ENCODE results near the gene SUPT5H.
A peak's percentile ranks its signal among the peaks of the same experiment; 100 is the strongest.
"Not testable (repeated sequence)": the region's sequence is repeated elsewhere in the genome, so short reads cannot be mapped to it uniquely, and the experiment has no call there.

The SUPT5H gene

DNA sequence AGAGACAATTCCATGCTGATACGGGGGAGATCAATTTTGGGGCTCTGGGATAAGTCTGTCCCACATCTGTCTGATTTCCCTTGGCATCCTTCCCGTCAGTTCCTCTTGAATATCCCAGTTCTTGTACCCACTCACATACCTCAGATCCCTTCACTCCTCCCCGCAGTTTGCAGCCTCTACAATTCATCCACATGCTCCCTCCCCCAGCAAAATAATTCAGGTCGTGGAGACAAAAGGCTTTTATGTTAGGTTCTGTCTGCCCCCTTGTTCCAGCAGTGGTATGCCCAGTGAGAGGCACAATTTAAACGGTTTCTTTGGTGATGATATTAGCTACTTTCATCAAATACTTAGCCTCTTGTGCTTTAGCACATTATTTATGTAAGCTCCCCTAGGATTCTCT, 19.2 kb upstream of the SUPT5H start:
- DNase-seq: no peak

DNA sequence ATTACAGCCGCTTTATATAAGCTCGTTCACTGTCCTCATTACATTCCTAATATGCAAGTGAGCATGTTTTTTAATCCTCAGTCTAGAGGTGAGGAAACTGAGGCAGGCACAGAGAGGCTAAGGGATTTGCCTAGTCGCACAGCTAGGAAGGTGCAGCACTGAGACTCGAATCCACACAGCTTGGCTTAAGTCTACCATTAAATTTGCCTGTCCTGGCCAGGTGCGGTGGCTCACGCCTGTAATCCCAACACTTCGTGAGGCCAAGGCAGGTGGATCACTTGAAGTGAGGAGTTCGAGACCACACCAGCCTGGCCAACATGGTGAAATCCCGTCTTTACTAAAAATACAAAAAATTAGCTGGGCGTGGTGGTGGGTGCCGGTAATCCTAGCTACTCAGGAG, 17.7 kb upstream of the SUPT5H start:
- DNase-seq: no peak

GRCh38 chr19:39428283-39429112, 16.9 kb upstream of the SUPT5H start:
- DNase-seq: no peak

GRCh38 chr19:39430675-39431593, 14.4 kb upstream of the SUPT5H start:
- peak; percentile 89 for DNase-seq

GRCh38 chr19:39432677-39433025, 12.7 kb upstream of the SUPT5H start:
- no peak for DNase-seq

GRCh38 chr19:39433480-39434079, 11.8 kb upstream of the SUPT5H start:
- no peak for DNase-seq

- DNase-seq: no peak
Measured at GRCh38 chr19:39434123-39435076, 11.0 kb upstream of the SUPT5H start.

- DNase-seq: peak; percentile 99
Measured at GRCh38 chr19:39435499-39436349, 9.7 kb upstream of the SUPT5H start, which contains the start of gene RPS16. Gene RPS16, minus strand, starts transcription at chr19:39435949. Its CDS starts 54 bp downstream, at chr19:39435895.

- no peak for DNase-seq
Measured at GRCh38 chr19:39436350-39436716, 9.0 kb upstream of the SUPT5H start.

DNA sequence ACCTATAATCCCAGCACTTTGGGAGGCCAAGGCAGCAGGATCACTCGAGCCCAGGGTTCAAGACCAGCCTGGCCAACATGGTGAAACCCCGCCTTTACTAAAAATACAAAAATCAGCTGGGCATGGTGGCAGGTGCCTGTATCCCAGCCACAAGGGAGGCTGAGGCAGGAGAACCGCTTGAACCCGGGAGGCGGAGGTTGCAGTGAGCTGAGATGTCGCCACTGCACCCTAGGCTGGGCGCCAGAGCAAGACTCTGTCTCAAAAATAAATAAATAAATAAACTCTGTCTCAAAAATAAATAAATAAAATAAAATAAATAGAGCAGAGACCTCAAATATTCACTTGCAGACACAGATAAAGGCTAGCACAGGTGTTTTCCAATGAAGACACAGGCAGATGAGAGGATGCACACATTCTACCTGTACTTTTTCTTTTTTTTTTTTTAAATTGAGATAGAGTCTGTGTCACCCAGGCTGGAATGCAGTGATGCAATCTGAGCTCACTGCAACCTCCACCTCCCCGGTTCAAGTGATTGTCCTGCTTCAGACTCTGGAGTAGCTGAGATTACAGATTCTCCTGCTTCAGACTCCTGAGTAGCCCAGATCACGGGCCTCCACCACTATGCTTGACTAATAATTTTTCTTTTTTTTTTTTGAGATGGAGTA, 7.0 kb upstream of the SUPT5H start:
- no peak for DNase-seq

DNA sequence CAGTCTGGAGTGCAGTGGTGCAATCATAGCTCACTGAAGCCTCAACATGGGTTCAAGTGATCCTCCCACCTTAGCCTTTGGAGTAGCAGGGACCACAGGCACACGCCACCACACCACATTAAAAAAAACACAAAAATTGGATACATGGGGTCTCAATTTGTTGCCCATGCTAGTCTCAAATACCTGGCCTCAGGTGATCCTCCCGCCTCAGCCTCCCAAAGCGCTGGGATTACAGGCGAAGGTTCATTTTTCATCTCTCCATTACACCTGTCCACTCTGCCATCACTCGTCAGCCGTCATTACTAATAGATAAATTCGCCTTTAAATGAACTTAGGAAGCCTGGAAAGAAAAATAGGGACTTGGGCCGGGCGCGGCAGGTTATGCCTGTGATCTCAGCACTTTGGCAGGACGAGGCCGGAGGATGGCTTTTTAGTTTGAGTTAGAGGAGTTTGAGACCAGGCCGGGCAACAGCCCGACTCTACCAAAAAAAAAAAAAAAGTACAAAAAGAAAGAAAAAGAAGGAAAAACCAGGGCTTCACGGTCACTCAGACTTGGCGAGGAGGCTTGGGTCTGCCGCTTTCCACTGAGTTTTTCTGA, 685 bp upstream of the SUPT5H start:
- DNase-seq: no peak

DNA sequence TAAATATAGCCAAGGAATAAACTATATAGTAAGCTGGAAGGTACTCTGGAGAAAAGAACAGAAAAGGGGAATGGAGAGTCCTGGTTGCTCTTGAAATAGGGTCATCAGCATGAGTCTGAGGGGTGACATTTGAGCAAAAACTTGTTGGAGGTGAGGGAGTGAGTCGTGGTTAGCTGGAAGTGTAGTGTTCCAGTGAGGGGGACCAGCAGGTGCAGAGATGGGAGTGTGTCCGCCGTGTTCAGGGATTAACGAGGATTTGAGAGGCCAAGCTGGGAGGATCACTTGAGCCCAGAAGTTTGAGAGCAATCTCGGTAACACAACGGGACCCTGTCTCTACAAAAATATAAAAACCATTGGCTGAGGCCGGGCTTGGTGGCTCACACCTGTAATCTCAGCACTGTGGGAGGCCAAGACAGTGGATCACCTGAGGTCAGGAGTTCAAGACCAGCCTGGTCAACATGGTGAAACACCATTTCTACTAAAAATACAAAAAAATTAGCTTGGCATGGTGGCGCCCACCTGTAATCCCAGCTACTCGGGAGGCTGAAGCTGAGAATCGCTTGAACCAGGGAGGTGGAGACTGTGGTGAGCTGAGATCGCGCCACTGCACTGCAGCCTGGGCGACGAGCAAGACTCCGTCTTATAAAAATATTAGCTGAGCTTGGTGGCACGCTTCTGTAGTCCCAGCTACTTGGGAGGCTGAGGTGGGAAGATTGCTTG, 1.1 kb downstream of the SUPT5H start:
- no peak for DNase-seq

GRCh38 chr19:39448271-39448670, 2.9 kb downstream of the SUPT5H start:
- DNase-seq: no peak

DNA sequence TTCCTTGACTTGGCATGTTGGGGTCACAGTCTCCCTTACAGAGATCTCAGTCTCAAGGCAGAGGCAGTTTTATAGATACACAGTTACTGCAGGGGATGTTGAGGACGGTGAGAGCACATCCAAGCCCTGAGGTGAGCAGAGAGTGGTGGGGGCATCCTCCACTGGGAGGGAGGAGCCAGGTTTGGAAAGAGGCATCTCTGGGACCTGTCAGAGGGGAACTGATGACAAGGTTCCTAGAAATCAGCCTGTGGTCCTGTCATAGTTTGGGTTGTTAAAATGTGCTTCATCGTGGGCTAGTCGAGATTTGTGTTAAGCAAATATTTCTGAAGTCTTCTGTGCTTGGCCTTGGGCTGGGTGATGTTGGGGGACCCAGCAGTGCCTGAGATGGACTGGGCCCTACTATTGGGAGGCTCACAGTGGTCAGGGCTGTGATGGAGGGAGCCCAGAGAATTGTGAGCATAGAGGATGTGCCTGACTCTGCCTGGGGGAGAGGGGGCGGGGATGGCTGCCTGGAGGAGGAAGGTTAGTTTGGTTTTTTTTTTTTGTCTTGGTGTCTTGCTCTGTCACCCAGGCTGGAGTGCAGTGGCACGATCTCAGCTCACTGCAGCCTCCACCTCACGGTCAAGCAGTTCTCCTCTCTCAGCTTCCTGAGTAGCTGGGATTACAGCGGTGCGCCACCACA, 3.9 kb downstream of the SUPT5H start:
- DNase-seq: no peak

DNA sequence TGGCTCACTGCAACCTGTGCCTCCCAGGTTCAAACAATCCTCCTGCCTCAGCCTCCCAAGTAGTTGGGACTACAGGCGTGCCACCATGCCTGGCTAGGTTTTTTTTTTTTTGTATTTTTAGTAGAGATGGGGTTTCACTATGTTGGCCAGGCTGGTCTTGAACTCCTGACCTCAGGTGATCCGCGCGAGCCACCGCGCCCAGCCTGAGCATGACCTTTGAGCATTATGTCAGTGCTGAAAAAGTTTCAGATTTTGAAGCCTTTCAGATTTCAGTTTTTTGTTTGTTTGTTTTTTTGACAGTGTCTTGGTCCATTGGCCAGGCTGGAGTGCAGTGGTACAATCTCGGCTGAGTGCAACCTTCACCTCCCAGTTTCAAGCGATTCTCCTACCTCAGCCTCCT, 5.9 kb downstream of the SUPT5H start:
- DNase-seq: not testable (repeated sequence)

GRCh38 chr19:39463403-39463802, 18.0 kb downstream of the SUPT5H start:
- no peak for DNase-seq

DNA sequence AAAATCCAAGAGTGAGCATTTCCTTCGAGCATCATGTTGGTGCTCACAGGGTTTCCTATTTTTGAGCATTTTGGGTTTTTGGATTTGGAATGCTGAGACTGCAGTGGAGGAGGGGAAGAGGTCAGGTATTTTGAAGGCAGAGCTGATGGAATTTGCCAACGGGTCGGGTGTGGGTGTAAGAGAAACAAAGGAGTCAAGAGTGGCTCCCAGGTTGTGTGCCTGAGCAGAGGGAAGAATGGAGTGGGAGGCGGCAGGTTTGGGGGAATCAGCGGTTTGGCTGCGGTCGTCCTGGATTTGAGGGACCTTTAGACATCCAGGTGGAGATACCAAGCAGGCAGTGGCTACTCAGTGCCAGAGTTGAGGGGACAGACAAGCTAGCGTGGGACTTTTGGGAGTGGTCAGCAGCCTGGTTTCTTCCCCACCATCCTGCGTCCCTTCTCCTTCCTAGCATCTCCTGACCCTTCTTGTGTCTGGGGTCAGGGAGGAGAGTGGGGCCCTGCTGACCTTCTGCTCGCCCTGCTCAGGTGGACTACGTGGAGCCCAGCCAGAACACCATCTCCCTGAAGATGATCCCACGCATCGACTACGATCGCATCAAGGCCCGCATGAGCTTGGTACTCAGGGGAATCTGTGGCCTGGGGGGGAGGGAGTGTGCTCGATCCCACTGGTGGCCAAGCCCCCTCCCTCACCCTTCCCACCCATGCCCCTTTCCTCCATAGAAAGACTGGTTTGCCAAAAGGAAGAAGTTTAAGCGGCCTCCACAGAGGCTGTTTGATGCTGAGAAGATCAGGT, 20.8 kb downstream of the SUPT5H start:
- no peak for DNase-seq

DNA sequence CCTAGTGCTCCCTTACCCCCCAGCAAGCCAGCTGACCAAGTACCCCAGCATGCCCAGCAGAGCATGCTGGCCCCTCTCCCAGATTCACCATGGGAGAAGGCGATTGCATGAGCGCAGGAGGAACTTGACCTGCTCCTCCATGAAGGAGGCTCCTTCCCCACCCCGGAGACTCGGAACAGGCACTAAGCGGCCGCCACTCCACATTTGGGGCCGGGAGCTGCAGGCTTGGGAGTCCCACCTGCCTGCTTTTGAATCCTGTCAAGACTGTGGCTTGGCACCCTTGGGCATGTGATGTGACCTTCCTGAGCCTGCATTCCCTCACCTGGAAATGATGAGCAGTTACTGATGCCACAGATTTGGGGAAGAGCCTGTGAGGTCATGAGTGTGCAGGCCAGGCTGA, 22.6 kb downstream of the SUPT5H start:
- no peak for DNase-seq

Measured in CD4-positive, alpha-beta T cell treated with Interleukin-15 for 1 hour (primary cell).